Measurements from ENCODE around the gene ACOX1. TPM values are rescaled to one million over a fixed set of nuclear protein-coding genes. Genes with fewer than 3 reads are reported as not detected.

ACOX1 gene
- total and polyA plus RNA-seq, 2 of the 13 experiments (the other 11 are each of a cell fraction or from before 2014, with no cell fraction given): 86.4 to 120 TPM

DNA sequence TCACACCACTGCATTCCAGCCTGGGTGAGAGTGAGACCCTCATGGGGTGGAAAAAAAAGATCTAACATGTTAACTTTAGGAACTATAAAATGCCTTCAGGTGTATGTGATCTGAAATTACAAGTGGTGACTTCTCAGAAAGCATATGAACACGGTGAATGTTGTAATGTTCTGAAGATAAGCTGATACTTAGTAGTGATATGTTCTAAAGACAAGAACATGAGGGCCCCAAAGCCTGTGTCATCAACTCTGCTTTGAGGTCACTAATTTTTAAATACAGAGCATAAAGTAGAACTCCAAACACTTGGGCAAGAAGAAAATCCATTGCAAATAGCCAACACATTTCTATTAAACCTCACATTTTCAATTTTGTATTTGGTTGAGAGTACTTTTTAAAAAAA lies 35.5 kb downstream of the ACOX1 start:
- BruUV-seq (replicated peaks): TSS peak; percentile 17
- ChIA-PET POLR2A (interaction anchor here (0.7 to 2.1 kb wide), 2 partner anchors 38 to 47 kb away, joined by 3 to 4 read pairs; partner anchors contain the start of genes MRPL38 and TRIM65), CTCF (ENCODE audit: low intra/inter-chr PET ratio, low total read pairs) (no interaction called here)

DNA sequence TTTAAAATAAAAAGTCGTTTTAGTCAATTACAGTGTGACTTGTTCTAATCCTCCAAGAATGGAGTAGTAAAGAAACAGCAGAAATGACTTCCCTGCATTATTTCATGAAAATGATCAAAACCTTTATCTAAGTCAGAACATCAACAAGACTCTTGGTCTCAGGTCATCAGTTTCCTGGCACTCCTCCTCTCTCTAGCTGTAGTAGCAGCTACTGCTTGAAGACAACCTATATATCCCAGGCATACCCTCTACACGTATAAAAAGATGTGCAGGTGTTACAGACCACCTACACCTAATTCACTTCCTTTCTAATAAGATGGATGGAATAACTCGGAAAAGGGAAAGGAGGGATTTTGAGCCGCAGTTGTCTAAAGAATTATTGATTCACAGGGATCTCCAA lies 36.5 kb downstream of the ACOX1 start:
- peaks cover 10 to 22% of the 10 kb centered on the region in 2 experiments; a peak in 4 of 5 replicates for H3K36me3 ChIP-seq (replicated peaks in 1 of 2; ENCODE audit: control insufficient read depth in 1 of 2, insufficient read depth in 2 of 2, low read length in 2 of 2)
- ChIA-PET CTCF (ENCODE audit: low intra/inter-chr PET ratio, low total read pairs) (no interaction called here), POLR2A (interaction anchor here (0.7 kb wide), 2 partner anchors 65 to 486 kb away, joined by 3 to 4 read pairs; no protein-coding TSS in a partner anchor)
- 90% methylated on average over 4 of the region's 4 CpGs for WGBS (ENCODE audit: low lambda C conversion rate)
- intact Hi-C loops (cut with micrococcal nuclease; ENCODE audit: unreplicated experiment) (loop anchor here (5.0 kb wide), 1 partner anchor 55 kb away; no protein-coding TSS in a partner anchor), in situ Hi-C loops (cut with HindIII; ENCODE audit: extremely low pct_ligation_motif_present, low pct_unique_long_range_greater_than_20kb) (no loop called here)
- no peaks in the 10 kb centered on the region for H3K79me2 ChIP-seq (ENCODE audit: insufficient read depth, low read length)
- BruUV-seq (replicated peaks): no TSS peak
- H3K9ac ChIP-seq (ENCODE audit: insufficient read depth, low read depth, low read length): no peak overlapping the region
- peaks cover 21% of the 10 kb centered on the region for H3K4me1 ChIP-seq (ENCODE audit: insufficient read depth, low read length)
- no peaks in the 10 kb centered on the region; a peak in 1 of 5 replicates for H3K27me3 ChIP-seq (ENCODE audit: control insufficient read depth in 1 of 2, insufficient read depth in 2 of 2, low read length in 2 of 2)
- no peak overlapping the region for H3K4me2 ChIP-seq (ENCODE audit: low read depth, low read length)
- no peak overlapping the region for H3K27ac ChIP-seq (ENCODE audit: extremely low read length, insufficient read depth, low read length)
- DNase-seq (ENCODE audit: low spot score) (no peak), ATAC-seq (no peak), FAIRE-seq (no peak)
- no peak overlapping the region for H3K4me3 ChIP-seq (replicated peaks in 1 of 3; ENCODE audit: insufficient read depth in 1 of 3, low read depth in 2 of 3, low read length in 3 of 3)
- no peaks in the 10 kb centered on the region for H4K20me1 ChIP-seq (ENCODE audit: insufficient read depth, low read length)
- H2AFZ ChIP-seq (ENCODE audit: low read length): no peak overlapping the region
- H3K9me3 ChIP-seq (ENCODE audit: low read length): no peaks in the 10 kb centered on the region
- TF ChIP-seq, protein P1, sequence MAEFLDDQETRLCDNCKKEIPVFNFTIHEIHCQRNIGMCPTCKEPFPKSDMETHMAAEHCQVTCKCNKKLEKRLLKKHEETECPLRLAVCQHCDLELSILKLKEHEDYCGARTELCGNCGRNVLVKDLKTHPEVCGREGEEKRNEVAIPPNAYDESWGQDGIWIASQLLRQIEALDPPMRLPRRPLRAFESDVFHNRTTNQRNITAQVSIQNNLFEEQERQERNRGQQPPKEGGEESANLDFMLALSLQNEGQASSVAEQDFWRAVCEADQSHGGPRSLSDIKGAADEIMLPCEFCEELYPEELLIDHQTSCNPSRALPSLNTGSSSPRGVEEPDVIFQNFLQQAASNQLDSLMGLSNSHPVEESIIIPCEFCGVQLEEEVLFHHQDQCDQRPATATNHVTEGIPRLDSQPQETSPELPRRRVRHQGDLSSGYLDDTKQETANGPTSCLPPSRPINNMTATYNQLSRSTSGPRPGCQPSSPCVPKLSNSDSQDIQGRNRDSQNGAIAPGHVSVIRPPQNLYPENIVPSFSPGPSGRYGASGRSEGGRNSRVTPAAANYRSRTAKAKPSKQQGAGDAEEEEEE (CRISPR knock-in tag; IDR thresholded peaks at IDR 0.05; ENCODE audit: borderline replicate concordance): no peak
- TF ChIP-seq, protein P2, sequence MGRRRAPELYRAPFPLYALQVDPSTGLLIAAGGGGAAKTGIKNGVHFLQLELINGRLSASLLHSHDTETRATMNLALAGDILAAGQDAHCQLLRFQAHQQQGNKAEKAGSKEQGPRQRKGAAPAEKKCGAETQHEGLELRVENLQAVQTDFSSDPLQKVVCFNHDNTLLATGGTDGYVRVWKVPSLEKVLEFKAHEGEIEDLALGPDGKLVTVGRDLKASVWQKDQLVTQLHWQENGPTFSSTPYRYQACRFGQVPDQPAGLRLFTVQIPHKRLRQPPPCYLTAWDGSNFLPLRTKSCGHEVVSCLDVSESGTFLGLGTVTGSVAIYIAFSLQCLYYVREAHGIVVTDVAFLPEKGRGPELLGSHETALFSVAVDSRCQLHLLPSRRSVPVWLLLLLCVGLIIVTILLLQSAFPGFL (CRISPR knock-in tag; IDR thresholded peaks at IDR 0.05): no peak
- peak; percentile 92 for TF ChIP-seq PAF1 (CRISPR knock-in tag; IDR thresholded peaks at IDR 0.05)

More for the DNA sequence above, 35.5 kb downstream of the ACOX1 start:
- no peak for TF ChIP-seq BCL6 (CRISPR knock-in tag; IDR thresholded peaks at IDR 0.05)
- no peak for TF ChIP-seq HOXA9 (CRISPR knock-in tag; IDR thresholded peaks at IDR 0.05; ENCODE audit: borderline replicate concordance)
- TF ChIP-seq, protein P3, sequence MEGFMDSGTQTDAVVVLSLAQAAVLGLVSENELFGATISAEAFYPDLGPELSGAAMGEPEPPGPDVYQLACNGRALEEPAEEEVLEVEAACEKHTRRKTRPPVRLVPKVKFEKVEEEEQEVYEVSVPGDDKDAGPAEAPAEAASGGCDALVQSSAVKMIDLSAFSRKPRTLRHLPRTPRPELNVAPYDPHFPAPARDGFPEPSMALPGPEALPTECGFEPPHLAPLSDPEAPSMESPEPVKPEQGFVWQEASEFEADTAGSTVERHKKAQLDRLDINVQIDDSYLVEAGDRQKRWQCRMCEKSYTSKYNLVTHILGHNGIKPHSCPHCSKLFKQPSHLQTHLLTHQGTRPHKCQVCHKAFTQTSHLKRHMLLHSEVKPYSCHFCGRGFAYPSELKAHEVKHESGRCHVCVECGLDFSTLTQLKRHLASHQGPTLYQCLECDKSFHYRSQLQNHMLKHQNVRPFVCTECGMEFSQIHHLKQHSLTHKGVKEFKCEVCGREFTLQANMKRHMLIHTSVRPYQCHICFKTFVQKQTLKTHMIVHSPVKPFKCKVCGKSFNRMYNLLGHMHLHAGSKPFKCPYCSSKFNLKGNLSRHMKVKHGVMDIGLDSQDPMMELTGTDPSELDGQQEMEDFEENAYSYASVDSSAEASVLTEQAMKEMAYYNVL (CRISPR knock-in tag; IDR thresholded peaks at IDR 0.05; ENCODE audit: borderline replicate concordance): no peak
- no peak for TF ChIP-seq NFE2 (CRISPR knock-in tag; IDR thresholded peaks at IDR 0.05)
- no peak for TF ChIP-seq ZNF749 (CRISPR knock-in tag; IDR thresholded peaks at IDR 0.05; ENCODE audit: borderline replicate concordance)
- TF ChIP-seq RNF2 (conservative IDR thresholded peaks at IDR 0.05; ENCODE audit: low read depth): no peak
- no peak for TF ChIP-seq ZNF547 (CRISPR knock-in tag; IDR thresholded peaks at IDR 0.05)
- Histone ChIP-seq H3K4me2 (ENCODE audit: low read depth, low read length) (no peak overlapping the region), H3K9ac (ENCODE audit: insufficient read depth, low read depth, low read length) (no peak overlapping the region), H3K27ac (ENCODE audit: extremely low read length, insufficient read depth, low read length) (no peak overlapping the region), H3K4me1 (ENCODE audit: insufficient read depth, low read length) (peaks cover 21% of the 10 kb centered on the region), H3K9me3 (ENCODE audit: low read length) (no peaks in the 10 kb centered on the region), H2AFZ (ENCODE audit: low read length) (no peak overlapping the region), H3K4me3 (replicated peaks in 1 of 3; ENCODE audit: insufficient read depth in 1 of 3, low read depth in 2 of 3, low read length in 3 of 3) (no peak overlapping the region), H3K36me3 (replicated peaks in 1 of 2; ENCODE audit: control insufficient read depth in 1 of 2, insufficient read depth in 2 of 2, low read length in 2 of 2) (peaks cover 17 to 31% of the 10 kb centered on the region in 2 experiments), H3K27me3 (ENCODE audit: control insufficient read depth in 1 of 2, insufficient read depth in 2 of 2, low read length in 2 of 2) (no peaks in the 10 kb centered on the region; a peak in 1 of 5 replicates), H3K79me2 (ENCODE audit: insufficient read depth, low read length) (no peaks in the 10 kb centered on the region), H4K20me1 (ENCODE audit: insufficient read depth, low read length) (no peaks in the 10 kb centered on the region)
- 95% methylated on average over 1 of the region's 1 CpG for WGBS (ENCODE audit: low lambda C conversion rate)
- ATAC-seq (no peak), FAIRE-seq (no peak), DNase-seq (ENCODE audit: low spot score) (no peak)
- intact Hi-C loops (cut with micrococcal nuclease; ENCODE audit: unreplicated experiment): loop anchor here (5.0 kb wide), 1 partner anchor 54 kb away; no protein-coding TSS in a partner anchor
- in situ Hi-C loops (cut with HindIII; ENCODE audit: extremely low pct_ligation_motif_present, low pct_unique_long_range_greater_than_20kb): no loop called here
